ENCODE results near the gene UNC5B.
"Not testable (repeated sequence)": the region's sequence is repeated elsewhere in the genome, so short reads cannot be mapped to it uniquely, and the experiment has no call there.

UNC5B gene

DNA sequence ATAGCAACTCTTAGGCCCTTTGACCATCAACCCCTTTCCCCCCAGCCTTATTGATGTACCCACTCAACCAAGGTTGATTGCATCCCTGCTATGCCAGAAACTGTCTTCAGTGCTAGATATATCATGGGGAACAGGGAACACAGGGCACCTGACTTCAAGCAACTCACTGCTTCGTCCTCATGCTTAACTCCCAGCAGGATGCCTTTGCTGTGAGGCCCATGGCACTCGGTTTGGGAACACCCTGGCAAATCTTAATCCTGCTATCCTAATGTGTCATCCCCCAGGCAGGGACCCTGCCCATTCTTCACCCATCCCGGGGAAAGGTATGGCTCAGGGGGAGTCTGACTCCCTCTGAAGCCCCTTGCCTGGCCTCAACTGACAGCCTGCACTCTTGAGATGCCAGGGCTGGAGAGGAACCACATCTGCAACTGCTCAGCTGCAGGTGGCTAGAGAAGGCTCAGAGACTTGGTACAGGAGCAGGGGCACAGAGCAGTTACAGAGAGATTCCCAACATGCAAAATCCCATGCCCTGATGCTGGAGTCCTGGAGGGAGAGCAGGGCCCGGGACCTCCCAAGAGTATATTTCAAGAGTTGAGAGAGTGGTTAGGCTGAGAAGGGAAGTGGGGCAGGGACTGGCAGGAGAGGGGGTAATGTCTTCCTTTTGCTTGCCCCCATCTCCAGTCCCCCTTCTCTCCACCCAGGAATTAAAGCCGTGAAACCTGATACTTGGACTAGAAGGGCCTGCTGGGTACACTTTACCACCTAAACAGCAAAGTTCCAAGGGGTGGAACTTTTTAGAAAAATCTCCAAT lies 2.4 kb upstream of the UNC5B start:
- DNase-seq, result no peak

DNA sequence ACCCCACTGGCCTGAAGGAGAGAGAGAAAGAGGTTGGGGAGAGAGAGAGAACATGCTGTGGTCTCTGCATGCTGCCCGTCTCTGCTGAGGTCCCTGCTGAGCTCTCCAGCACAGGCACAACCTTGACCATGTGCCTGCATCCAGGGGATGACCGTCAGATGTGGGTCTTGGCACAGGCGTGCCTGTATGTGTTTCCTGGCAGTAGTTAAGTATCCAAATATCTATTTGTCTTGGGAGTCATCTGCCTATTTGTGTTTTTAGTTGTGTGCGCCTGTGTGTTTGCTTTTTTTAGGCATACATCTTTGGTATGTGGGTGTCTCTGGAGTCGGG lies 1.9 kb upstream of the UNC5B start:
- DNase-seq, result no peak

DNA sequence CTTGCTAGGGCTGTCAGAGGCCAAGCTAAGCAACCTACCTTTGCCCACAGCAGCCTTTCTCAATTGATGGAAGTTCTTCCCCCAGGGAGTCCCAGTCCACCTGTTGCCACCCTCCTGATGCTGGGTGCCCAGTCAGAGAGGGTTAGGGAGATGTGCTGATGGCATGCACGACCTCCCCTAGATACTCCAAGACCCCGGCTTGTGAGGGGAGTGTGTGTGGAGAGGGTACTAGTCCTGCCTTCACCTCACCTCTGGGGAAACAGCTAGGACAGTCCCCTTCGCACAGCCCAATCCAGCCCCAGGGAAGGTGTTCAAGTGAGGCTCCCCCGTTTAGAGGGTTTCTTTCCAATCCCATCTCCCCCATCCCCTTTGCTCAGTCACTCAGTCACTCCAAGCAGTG lies 1.3 kb upstream of the UNC5B start:
- DNase-seq, result no peak

DNA sequence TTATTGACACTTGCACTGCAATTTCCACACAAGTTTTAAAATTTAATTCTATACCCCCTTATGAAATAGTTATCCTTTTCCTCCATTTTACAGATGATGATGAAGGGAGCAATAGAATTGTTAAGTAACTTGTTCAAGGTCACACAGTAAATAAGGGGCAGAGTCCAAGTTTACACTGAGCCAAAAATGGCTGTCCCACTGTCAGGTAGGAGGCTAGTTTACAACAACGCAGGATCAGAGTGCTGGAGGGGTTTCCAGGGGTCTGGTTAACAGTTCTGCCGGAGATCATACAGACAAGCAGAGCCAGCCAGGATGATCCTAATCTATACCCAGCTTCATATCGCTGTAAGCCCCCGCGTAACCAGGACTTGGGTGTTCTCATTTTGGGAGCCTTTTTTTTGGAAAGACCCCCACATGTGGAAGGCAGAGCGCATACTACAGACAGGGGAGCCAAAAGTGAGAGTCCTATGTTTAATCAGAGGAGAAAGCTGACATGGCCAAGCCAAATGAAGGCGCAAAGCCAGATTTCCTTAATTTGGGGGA lies 524 bp upstream of the UNC5B start:
- no peak for DNase-seq

DNA sequence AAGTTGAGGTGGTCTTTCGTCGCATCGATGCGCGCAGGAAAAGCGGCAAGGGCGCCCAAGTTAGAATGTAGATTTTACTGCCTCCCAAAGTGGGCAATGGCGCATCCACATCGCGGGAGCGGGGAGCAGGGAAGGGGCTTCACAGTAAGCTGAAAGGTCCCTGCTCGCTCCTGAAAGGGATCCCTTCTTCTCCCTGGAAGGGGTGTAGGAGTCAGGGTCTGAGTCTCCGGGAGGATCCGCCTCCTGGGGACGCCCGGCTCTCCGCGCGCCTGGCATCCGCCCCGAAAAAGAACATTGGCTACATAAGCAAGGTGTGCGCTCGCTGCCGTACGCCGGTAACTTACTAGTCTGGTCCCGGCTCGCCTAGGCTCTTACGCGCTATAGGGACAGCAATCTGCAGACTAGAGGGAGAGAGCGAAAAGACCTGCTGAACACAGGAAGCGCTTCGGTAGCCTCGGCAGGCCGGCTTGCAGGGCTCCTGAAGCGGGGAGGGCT lies 804 bp downstream of the UNC5B start:
- DNase-seq, result peak; percentile 56

DNA sequence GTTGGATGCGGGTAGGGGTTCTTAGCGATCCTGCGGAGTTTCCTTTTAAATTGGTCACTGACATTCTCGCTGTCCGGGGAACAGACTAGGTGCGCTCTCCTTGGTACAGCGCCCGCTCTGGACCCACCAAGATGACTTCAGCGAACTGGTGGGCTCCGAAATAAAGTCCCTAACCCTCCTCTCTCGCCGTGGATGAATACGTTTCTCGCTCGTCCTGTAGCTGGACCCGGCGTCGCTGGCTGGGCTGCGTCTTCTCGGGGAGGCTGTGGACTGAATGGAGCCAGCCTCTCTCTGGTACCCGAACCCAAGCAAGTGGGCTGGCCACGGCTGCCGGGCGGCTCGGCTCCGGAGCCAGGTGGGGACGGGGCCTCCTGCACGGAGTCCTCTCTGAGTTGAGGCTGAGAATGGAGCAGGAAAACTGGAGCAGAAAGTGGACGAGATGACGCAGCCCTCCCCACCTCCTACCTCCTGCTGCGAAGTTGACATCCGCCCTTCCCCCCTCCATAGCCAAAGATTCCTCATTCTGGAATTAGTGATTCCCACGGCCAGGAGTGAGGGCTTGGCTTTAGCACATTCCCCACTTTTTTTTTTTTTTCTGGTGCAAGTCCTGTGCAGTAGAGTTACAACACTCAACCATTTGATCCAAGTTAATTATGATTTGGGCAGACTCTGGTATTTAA lies 1.5 kb downstream of the UNC5B start:
- DNase-seq, result no peak

DNA sequence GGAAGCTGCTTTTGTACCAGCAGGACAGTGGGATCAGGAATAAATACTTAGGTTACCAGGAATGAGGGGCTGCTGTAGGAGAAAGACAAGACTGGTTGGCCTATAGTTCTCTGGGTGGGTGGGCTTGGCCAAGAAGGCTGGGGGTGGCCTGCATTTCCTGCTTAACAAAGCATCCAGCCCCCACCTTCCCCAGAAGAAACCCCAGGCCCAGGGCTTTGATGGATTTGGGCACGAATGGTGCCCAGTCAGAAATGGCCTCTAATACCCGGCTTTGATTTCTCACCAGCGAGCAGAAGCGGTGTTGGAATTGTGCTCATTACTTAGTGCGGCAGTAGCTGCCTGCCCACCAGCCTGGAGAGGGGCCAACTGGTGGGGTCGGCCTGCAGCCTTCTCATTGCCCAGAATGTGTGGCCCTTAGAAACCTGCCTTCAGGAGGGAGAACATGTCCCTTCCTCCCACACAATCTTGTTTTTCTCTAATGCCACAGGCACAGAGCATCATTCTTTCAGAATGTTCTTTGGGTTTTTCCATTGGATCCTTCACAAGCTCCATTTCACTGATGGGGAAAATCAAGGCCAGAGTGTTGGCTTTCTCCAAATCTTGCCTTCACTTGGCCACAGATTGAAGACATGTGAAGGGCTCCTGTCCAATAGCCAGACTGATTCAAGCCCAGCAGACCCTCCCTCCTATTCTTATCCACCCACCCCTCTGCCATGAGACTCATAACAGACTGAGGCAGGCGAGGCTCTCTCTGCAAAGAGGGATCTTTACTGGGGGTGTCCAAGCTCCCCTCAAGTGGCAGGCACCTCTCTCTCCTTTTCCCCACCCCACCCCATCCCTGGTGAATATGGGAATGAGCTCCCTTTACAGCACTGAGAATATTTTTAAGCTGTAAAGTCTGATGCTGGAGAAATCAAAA lies 2.5 kb downstream of the UNC5B start:
- no peak for DNase-seq

DNA sequence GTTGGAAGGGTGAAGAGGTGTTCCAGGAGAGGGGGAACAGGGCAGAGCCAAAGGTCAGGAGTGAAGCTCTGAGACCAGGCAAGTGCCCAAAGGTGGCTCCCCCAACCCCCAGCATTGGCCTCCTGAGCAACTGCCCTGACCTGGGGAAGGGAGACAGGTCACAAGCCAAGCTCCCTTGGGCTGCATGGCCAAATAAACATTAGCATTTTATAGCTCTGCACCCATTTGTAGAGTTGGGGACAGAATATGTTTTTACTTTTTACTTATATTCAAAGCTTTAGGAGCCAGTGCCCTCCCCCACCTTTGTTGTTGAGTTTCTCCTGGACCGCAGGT lies 4.0 kb downstream of the UNC5B start:
- no peak for DNase-seq

DNA sequence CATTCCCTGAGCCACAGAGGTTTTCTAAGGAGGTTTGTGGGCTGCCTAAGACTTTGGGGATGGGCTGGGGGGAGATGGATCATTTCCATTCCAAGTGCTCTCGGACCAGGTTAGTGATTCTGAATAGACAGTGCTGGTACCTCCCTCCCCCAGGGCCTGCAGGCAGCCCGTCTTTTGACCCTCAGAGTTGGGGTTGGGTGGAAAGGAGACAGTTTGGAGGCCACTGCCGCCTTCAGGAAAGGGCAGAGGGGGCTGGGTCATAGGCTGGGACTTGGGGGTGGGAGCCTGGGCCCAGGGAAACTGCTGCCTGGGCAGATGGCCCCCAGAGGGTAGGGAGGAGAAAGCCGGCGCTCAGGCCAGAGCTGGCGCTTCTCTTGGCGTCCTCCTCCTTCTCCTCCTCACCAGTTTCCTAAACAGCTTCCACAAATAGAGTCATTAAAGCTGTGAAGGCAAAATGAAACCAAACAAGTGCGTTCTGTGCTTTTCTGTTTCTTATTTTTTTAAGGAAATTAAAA lies 4.4 kb downstream of the UNC5B start:
- DNase-seq, result no peak

DNA sequence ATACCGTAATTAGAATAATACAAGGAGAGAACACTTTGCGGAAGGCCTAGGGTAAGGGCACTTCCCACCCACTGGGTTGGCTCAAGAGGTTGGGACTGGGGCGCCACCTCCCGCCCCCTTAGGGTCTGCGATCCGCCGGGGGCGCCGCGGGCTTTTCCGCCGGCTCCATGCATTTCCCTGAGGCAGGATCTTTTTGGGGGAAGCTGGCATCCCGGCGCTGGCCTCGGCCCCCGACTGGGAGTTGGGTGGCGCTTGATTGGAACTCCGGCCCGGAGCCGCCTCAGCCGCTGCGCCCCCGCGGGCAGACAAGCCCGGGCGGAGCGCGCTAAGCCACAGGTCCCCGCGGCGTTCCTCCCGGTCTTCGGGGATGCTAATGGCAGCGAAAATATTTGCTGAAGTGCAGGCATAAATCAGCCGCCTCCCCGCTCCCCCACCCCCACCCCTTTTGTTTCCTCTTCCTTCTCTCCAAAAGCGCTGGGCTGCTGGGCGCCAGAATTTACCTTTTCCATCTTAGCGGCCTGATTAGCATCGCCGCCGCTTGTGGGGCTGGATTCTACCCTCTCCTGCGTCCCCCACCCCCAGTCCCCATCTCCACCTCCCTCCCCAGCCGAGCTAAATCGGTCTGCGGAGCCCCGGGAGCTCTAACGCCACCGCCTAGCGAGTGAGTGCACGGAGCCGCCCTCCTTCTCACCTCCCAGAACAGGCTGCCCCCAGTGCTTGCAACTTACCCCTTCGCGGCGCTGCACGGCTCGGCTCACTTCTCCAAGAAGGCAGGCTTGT lies 5.1 kb downstream of the UNC5B start:
- DNase-seq, result no peak

DNA sequence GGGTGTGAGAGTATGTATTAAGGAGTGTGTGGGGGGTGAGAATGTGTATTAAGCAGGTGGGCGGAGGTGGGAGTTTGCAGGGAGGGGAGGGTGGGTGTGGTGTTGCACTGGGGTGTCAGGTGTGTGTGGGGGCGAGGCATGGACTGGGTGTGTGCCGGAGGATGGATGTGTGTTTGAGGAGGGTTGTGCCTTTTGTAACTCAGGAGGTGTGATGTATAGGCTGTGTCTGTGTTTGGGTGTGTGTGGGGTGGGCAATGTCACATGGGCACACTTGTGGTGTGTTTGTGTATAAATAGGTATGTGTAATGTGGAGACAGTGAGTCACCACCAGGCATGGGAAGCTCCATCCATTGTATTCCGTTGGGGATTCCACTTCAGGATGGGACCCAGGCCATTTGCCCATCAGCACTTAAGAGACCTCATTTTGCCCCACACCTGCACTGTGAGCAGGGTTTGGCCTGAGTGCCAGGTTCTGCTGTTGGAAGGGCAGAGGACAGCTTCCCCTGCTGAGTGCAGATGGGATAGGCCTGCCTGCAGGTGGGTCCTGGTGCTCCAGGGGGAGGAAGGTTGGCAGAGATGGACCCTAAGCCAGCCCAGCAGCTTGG lies 5.8 kb downstream of the UNC5B start:
- no peak for DNase-seq

DNA sequence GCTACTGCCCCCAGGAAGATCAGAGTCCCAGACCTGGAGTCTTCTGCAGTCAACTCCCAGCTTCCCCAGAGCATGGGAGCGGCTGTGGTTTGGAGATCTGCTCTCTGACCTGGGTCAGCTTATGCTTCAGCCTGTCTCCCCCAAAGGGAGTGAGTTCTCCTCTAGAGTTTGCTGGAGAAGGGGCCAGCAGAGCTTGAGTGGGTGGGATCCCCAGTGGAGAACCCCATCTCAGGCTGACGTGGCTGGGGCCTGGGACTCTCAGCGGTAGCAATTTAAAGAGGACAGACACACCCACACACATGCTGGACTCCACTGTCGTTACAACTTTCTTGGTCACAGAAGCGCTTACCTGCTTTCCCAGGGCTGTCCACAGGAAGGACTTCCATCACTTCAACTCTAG lies 6.3 kb downstream of the UNC5B start:
- no peak for DNase-seq

DNA sequence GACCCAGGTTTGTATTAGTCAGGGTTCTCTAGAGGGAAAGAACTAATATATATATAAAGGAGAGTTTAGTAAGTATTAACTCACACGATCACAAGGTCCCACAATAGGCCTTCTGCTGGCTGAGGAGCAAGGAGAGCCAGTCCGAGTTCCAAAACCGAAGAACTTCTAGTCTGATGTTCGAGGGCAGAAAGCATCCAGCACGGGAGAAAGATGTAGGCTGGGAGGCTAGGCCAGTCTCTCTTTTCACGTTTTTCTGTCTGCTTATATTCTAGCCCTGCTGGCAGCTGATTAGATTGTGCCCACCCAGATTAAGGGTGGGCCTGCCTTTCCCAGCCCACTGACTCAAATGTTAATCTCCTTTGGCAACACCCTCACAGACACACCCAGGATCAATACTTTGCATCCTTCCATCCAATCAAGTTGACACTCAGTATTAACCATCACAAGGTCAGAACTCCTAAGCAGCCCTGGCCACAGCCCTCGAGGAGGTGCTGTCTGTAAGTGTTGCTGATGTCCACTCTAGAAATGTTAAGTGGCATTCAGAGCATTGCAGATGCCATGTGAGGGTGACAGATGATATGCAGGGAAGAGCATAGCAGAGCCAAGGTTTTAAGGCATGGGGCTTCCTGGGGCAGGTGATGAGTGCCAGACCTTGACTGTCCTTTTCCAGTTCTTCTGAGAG lies 7.0 kb downstream of the UNC5B start:
- DNase-seq, result not testable (repeated sequence)

DNA sequence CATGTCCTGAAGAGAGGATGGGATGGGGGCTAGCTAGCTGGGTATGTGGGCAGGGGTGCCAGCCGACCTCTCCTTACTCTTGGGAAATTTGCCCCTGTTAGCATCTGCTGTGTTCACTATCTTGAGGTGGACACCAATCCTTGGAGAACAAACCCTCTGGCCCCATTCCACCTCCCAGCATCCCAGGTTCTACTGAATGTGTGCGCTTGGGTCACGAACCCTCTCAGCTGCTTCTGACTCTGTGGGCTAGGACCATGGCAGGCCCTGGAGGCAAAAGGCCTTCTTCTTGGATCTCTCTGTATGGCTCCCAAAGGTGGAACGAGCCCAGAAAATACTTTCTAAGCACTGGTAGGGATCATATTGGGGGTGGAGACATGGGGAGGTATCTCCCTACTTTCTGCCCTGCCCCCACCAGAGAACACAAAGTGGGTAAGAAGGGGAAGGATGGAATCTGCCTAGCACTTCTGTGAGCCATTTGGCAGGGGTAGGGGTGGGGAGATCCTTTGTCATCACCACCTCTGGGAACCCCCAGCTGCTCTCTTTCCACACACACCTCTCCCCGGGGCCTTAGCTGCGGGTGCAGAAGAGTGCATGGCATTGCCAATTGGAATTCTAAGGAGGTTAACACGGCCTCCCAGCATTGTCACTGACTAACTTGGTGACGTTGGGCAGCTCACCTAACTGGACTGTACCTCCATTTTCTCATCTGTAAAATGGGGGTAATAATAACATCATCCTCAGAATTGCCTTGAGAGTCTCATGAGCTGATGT lies 7.7 kb downstream of the UNC5B start:
- DNase-seq, result no peak

DNA sequence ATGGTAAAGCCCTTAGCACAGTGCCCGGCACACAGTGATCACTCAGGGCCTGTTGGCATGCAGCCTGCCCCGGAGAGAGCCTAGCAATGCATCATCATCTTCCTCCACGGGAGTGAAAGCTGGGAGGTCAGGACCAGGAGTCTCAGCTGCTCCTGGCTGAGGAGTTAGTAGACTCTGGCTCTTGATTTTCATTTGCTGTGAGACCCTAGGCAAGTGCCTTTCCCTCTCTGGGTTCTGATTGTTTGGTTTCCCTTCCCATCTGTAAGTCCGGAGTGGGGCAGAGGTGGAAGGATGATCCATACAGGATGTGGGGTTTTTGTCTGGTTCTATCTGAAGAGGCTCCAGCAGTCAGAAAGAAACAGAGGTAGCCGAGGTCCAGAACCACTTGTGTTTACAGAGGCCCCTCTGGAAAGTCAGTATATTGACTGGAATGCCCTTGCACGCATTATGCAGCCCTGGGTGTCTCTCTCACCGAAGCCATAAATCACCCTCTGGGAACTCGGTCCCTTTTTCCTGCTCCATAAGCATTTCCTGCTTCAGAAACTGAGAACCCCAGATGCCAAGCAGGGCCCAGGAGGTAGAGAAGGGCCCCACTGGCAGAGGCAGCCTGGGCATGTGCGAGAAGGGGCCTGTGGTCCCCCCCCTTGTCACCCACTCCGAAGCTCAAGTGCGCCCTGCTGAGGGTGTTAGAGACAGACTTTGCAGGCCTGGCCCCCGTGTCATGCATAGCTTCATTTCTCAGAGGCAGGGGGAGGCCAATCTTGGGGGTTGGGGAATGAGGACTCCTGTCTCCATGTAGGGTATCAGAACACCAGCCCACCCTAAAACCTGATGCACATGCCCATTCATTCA lies 8.5 kb downstream of the UNC5B start:
- DNase-seq, result no peak

DNA sequence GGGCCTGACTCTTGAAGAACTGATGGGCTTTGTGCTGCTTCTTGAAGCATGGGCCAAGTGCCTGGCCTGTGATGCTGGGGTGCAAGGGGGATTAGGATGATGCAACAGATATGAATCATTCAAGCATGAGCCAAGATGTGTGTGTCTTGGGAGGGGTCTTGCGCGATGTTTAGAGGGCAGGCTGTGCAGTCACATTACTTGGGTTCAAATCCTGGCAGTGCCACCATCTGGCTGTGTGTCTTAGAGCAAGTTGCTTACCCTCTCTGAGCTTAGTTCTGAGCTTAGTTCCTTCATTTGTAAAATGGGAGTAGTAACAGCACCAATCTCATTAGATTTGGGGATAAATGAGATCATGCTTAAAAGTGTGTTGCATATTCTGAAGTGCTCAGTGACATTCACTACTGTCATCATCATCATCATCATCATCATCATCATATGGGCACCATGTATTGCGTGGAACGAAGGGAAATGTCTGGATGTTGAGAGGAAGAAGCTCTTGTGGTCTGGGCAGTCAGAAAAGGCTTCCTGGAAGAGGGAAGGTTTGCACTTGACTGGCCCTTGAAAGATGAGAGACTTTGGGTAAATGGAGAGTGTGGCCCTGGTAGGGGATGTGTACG lies 9.3 kb downstream of the UNC5B start:
- no peak for DNase-seq

DNA sequence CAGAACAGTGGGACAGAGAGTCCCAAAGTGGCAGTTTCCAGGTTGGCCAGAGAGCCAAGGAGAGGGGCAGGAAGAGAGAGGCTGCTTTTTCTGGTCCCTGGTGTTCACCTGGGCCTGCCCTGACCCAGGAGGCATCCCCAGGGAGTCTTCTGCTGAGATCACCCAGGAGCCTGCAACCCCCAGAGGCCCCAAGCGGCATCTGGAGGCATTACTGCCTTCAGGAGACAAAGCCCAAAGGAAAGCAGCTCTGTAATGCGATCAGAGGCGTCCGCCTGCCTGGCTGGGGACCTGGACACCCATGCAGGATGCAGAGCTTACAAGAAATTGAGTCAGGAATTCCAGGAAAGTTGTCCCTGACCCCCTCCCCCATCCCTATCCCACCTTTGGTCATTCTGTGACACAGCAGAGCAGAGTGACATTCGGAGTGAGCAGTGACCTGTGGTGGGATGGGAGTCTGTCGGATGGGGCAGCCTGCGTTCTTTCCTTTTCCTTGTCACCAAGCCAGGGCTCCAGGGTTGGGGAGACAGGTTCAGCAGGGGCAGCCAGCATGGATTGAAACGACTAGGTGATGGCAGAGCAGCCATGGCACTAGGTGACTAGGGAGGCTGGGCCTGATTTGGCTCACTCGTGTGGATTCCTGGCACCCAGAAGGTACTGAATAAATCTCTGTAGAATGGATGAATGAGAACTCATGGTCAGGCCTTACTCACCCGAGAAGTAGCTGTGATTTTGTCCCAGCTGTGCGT lies 10.4 kb downstream of the UNC5B start:
- no peak for DNase-seq

DNA sequence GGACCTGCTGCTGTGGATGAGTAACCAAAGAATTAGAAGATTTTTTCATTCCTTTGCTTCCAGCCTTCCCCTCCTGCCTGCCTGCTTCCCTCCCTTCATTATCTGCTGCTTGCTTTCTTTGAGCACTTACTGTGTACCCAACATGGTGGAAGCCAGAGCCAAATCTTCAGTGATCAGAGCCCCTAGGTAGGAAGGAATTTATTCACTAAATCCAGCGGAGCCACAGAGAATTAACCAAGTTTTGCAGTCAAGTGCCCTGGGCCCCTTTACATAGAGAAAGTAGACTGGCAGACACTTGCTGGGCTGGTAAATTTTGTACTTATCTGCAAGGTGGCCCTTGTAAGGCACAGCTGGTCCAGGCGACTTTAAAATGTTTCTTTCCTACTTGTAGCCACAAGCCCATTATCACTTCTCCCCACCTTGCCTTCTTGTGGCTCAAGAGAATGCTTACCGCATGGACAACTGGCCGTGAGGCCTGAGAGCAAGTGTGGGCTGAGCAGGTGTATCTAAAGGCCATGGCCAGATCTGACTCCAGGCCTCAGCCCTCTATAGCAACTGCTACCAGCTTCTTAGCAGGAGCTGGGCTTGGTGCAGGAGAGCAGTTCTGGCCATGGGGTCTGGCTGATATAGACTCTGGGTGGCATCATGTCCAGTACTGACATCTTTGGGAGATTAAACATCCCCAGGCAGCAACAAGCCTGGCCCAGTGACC lies 11.1 kb downstream of the UNC5B start:
- no peak for DNase-seq
